DOHH2 (cell line): ENCODE data around the gene FNIP1.
A peak's percentile ranks its signal among the peaks of the same experiment; 100 is the strongest.
"Not testable (repeated sequence)": the region's sequence is repeated elsewhere in the genome, so short reads cannot be mapped to it uniquely, and the experiment has no call there.

Experiments
- H3F3A ChIP-seq: fragments of 200-600 bp; sonication (generic), shearing (Covaris generic); 2 replicates; pipeline ENCODE4 v1.6.0; 2016; ENCODE audit warnings: antibody characterized with exemption, mild to moderate bottlenecking; ENCODE audit not compliant: control insufficient read depth, insufficient read depth
- H3K27ac ChIP-seq: fragments of 200-600 bp; sonication (generic); 2 replicates; pipeline ENCODE4 v1.5.1; 2014; ENCODE audit warnings: low read depth, mild to moderate bottlenecking, low read length, moderate library complexity
- H3K27me3 ChIP-seq: fragments of 200-600 bp; sonication (generic); 2 replicates; pipeline ENCODE4 v1.6.1; 2014; ENCODE audit warnings: mild to moderate bottlenecking, low read length, mixed read lengths; ENCODE audit not compliant: control insufficient read depth
- H3K36me3 ChIP-seq: fragments of 200-600 bp; sonication (generic); 2 replicates; pipeline ENCODE4 v1.6.1; 2014; ENCODE audit warnings: mild to moderate bottlenecking, low read length, moderate library complexity, mixed read lengths; ENCODE audit not compliant: control insufficient read depth
- H3K4me1 ChIP-seq: fragments of 200-600 bp; sonication (generic); 2 replicates; pipeline ENCODE4 v1.6.1; 2014; ENCODE audit warnings: mild to moderate bottlenecking, low read length, mixed read lengths; ENCODE audit not compliant: control insufficient read depth
- H3K4me2 ChIP-seq: fragments of 200-600 bp; sonication (generic); 2 replicates; pipeline ENCODE4 v1.6.0; 2014; ENCODE audit warnings: mild to moderate bottlenecking, low read length, moderate library complexity
- H3K4me3 ChIP-seq: fragments of 200-600 bp; sonication (generic); 2 replicates; pipeline ENCODE4 v1.5.1; 2014; ENCODE audit warnings: mild to moderate bottlenecking, low read length, mixed read lengths
- H3K79me2 ChIP-seq: fragments of 200-600 bp; sonication (generic); 2 replicates; pipeline ENCODE4 v1.6.1; 2014; ENCODE audit warnings: mild to moderate bottlenecking, low read length, mixed read lengths; ENCODE audit not compliant: control insufficient read depth
- H3K9me2 ChIP-seq: fragments of 200-600 bp; sonication (generic); replicated peaks from 2 replicates; pipeline ENCODE4 v1.6.1; 2014; ENCODE audit warnings: mild to moderate bottlenecking, low read length, mixed read lengths; ENCODE audit not compliant: control insufficient read depth
- H3K9me3 ChIP-seq: fragments of 200-600 bp; sonication (generic); 2 replicates; pipeline ENCODE4 v1.6.1; 2014; ENCODE audit warnings: antibody characterized with exemption, low read length, mixed read lengths; ENCODE audit not compliant: control insufficient read depth, insufficient read depth
- H4K20me1 ChIP-seq: fragments of 200-600 bp; sonication (generic); 2 replicates; pipeline ENCODE4 v1.6.0; 2014; ENCODE audit warnings: low read depth, mild to moderate bottlenecking, antibody characterized with exemption, low read length, moderate library complexity; ENCODE audit not compliant: control insufficient read depth, insufficient read depth
- EZH2phosphoT487 ChIP-seq: fragments of 200-600 bp; sonication (generic); IDR thresholded peaks from 2 replicates; pipeline ENCODE4 v1.6.1; 2017; ENCODE audit warnings: borderline replicate concordance, mild to moderate bottlenecking, antibody characterized with exemption, low read length, moderate library complexity, mixed read lengths
- TF ChIP-seq, protein P1 (sequence below): fragments of 200-600 bp; sonication (generic); IDR thresholded peaks from one replicate; pipeline ENCODE4 v1.5.1; 2014; ENCODE audit warnings: antibody characterized with exemption, mild to moderate bottlenecking, low read depth, low read length; ENCODE audit not compliant: poor library complexity, severe bottlenecking

Gene FNIP1

DNA sequence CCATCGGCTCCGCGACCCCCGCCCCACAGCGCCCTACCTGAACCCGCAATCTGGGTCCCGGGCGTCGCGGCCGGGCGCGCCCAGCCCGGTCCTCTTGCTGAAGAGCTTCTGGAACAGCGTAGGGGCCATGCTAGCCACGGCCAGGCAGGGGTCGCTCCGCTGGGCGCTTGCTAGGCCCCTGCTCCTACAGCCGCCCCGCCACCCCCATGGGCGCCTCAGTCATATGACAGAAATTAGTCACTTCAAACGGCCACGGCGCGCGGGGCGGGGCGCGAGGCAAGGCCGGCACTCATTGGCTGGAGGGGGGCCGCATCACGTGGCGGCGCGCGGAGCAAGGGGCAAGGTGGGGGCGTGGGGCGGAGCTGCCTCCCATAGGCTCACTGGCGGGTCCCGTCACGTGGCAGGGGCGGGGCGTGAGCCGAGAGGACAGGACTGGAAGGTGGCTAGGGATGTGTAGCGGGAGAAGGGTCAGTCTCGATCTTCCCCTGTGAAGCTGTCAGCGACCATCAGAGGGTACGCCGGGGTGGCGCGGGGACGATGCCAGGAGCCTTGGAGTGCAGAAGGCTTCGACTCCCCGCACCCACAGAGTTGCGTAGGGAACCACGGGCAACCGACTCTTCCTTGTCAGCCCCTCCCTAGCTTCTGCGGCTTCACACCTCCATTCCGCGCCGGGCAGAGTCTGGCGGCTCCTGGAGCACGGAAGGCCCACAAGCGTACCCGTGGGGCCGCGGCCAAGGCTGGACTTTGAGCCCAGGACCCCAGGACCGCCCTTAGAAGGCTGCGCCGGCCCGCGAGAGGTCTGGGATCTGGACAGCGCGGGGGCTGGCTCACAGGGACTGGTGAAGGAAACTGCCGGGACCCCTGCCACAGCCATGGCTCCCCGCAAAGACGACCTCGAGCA, at the start of gene FNIP1:
FNIP1 (minus strand) TSS at position 225 of the 901 bp plus-strand sequence; CDS start at position 129, 96 bp downstream.
- Histone ChIP-seq H3K4me3 (peak within 1 kb of the TSS; percentile 82), H3K4me2 (peak within 1 kb of the TSS; percentile 97), H3K9me3 (no peaks in the 10 kb centered on the region), H3F3A (no peaks in the 10 kb centered on the region), H3K27ac (peak within 1 kb of the TSS; percentile 44), H3K79me2 (peaks cover 50% of the 10 kb centered on the region), H4K20me1 (peaks cover 6% of the 10 kb centered on the region; the same call in 1 of the 2 replicates), H3K27me3 (no peaks in the 10 kb centered on the region), H3K36me3 (peaks cover 20% of the 10 kb centered on the region), H3K4me1 (peaks cover 35% of the 10 kb centered on the region), H3K9me2 (no peaks in the 10 kb centered on the region)
- TF ChIP-seq EZH2phosphoT487, result no peak
- TF ChIP-seq, protein P1, sequence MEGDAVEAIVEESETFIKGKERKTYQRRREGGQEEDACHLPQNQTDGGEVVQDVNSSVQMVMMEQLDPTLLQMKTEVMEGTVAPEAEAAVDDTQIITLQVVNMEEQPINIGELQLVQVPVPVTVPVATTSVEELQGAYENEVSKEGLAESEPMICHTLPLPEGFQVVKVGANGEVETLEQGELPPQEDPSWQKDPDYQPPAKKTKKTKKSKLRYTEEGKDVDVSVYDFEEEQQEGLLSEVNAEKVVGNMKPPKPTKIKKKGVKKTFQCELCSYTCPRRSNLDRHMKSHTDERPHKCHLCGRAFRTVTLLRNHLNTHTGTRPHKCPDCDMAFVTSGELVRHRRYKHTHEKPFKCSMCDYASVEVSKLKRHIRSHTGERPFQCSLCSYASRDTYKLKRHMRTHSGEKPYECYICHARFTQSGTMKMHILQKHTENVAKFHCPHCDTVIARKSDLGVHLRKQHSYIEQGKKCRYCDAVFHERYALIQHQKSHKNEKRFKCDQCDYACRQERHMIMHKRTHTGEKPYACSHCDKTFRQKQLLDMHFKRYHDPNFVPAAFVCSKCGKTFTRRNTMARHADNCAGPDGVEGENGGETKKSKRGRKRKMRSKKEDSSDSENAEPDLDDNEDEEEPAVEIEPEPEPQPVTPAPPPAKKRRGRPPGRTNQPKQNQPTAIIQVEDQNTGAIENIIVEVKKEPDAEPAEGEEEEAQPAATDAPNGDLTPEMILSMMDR, result no peak

DNA sequence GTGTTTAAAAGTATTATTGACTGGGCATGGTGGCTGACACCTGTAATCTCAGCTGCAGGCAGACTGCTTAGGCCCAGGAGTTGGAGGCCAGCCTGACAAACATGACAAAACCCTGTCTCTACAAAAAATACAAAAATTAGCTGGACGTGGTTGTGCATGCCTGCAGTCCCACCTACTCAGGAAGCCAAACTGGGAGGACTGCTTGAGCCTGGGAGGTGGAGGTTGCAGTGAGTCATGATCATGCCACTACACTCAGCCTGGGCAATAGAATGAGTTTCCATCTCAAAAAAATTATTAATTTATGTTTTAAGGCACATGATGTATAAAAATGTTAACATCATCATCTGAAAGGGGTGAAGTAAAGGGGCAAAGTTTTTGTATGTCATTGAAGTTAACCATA, 49.7 kb upstream of the FNIP1 start:
- Histone ChIP-seq H3K4me1 (no peaks in the 10 kb centered on the region), H3K27me3 (no peaks in the 10 kb centered on the region), H3K79me2 (no peaks in the 10 kb centered on the region), H3K27ac (no peak overlapping the region), H3K9me2 (no peaks in the 10 kb centered on the region), H4K20me1 (no peaks in the 10 kb centered on the region), H3K4me2 (no peak overlapping the region), H3K9me3 (peaks cover 27% of the 10 kb centered on the region), H3K36me3 (no peaks in the 10 kb centered on the region), H3K4me3 (no peak overlapping the region), H3F3A (no peaks in the 10 kb centered on the region)
- TF ChIP-seq, protein P1, result no peak
- TF ChIP-seq EZH2phosphoT487, result no peak

DNA sequence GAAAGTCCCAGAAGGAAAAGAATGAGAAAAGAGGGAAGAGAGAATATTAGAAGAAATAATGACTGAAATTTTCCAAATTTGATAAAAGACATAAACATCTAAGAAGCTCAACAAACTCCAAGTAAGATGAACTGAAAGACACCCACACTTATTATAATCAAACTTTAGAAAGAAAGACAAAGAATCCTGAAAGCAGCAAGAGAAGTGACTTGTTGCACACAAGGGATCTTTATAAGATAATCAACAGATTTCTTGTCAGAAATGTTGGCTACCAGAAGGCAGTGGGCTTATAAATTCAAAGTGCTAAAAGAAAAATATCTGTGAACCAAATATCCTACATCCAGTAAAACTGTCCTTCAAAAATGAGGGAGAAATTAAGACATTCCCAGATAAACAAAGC, 49.0 kb upstream of the FNIP1 start:
- no peaks in the 10 kb centered on the region for H3F3A ChIP-seq
- no peak overlapping the region for H3K4me3 ChIP-seq
- H3K4me1 ChIP-seq, result no peaks in the 10 kb centered on the region
- no peaks in the 10 kb centered on the region for H3K79me2 ChIP-seq
- H3K9me3 ChIP-seq, result peaks cover 27% of the 10 kb centered on the region
- H3K9me2 ChIP-seq, result no peaks in the 10 kb centered on the region
- no peaks in the 10 kb centered on the region for H3K27me3 ChIP-seq
- H3K27ac ChIP-seq, result no peak overlapping the region
- no peaks in the 10 kb centered on the region for H3K36me3 ChIP-seq
- no peak overlapping the region for H3K4me2 ChIP-seq
- TF ChIP-seq, protein P1, result no peak
- no peak for TF ChIP-seq EZH2phosphoT487
- no peaks in the 10 kb centered on the region for H4K20me1 ChIP-seq

DNA sequence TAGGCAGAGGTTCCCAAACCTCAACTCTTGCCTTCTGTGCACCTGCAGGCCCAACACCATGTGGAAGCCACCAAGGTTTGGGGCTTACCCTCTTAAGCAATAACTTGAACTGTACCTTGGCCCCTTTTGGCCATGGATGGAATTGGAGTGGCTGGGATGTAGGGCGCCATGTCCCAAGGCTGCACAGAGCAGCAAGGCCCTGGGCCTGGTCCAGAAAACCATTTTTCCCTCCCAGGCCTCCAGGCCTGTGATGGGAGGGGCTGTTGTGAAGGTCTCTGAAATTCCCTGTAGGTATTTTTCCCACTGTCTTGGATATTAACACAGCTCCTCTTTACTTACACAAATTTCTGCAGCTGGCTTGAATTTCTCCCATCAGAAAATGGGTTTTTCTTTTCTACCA, 46.2 kb upstream of the FNIP1 start:
- H3K79me2 ChIP-seq, H3K27ac ChIP-seq, H3K27me3 ChIP-seq: not testable (repeated sequence)

DNA sequence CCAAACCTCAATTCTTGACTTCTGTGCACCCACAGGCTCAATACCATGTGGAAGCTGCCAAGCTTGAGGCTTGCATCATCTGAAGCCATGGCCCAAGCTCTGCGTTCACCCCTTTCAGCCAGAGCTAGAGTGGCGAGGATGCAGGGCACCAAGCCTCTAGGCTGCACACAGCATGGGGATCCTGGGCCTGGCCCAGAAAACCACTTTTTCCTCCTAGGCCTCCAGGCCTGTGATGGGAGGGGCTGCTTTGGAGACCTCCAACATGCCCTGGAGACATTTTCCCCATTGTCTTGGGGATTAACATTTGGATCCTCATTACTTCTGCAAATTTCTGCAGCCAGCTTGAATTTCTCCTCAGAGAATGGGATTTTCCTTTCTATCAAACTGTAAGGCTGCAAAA, 35.9 kb upstream of the FNIP1 start:
- not testable (repeated sequence) for H3K27me3 ChIP-seq, H3K9me3 ChIP-seq, H3K27ac ChIP-seq, H3K79me2 ChIP-seq, H3K9me2 ChIP-seq, H3K4me3 ChIP-seq, H3K4me1 ChIP-seq, H3K36me3 ChIP-seq, H4K20me1 ChIP-seq, H3K4me2 ChIP-seq, H3F3A ChIP-seq

More for the DNA sequence above, 46.2 kb upstream of the FNIP1 start:
- not testable (repeated sequence) for H3K4me1 ChIP-seq, H3K9me2 ChIP-seq, H3F3A ChIP-seq, H3K36me3 ChIP-seq, H4K20me1 ChIP-seq, H3K4me2 ChIP-seq, H3K4me3 ChIP-seq
- peaks cover 17% of the 10 kb centered on the region for H3K9me3 ChIP-seq
